Body of pancreas (tissue), 4 donors: ENCODE data around the gene R3HDM2.

Experiments used
- POLR2A ChIP-seq, 3 donors: fragments of 450-650 bp; IDR thresholded peaks; one replicate each; pipeline ENCODE4 v1.6.1; 2016; ENCODE audit warnings: antibody characterized with exemption in 3 of 3, mild to moderate bottlenecking in 2 of 3
- TF ChIP-seq, protein P1 (sequence below), 7 experiments: fragments of 450-650 bp in 4 of 7; fragments of 200-600 bp in 3 of 7; sonication (generic) in 3 of 7; IDR thresholded peaks; one replicate each; pipeline ENCODE4 v1.5.1; 2016 to 2019; ENCODE audit warnings: antibody characterized with exemption in 7 of 7

DNA sequence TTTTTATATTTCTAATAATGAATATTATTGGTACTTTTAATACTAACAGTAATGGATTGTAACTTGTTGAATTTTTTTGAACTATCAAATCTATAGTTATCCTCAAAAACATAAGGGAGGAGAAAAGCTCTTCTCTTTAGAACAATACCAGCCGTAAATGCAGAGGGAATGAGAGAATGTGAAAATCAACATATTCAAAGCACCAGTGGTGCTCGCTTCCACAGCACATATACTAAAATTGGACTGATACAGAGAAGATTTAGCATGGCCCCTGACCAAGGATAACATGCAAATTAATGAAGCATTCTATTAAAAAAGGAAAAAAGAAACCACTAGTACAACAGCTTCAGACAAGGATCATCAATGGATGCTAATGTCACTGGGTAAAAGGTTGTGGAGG is 15.8 kb downstream of the R3HDM2 start:
- TF ChIP-seq, protein P1, sequence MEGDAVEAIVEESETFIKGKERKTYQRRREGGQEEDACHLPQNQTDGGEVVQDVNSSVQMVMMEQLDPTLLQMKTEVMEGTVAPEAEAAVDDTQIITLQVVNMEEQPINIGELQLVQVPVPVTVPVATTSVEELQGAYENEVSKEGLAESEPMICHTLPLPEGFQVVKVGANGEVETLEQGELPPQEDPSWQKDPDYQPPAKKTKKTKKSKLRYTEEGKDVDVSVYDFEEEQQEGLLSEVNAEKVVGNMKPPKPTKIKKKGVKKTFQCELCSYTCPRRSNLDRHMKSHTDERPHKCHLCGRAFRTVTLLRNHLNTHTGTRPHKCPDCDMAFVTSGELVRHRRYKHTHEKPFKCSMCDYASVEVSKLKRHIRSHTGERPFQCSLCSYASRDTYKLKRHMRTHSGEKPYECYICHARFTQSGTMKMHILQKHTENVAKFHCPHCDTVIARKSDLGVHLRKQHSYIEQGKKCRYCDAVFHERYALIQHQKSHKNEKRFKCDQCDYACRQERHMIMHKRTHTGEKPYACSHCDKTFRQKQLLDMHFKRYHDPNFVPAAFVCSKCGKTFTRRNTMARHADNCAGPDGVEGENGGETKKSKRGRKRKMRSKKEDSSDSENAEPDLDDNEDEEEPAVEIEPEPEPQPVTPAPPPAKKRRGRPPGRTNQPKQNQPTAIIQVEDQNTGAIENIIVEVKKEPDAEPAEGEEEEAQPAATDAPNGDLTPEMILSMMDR (IDR thresholded peaks at IDR 0.05), result no peak
- TF ChIP-seq POLR2A (IDR thresholded peaks at IDR 0.05), result no peak
